Measurements from ENCODE around the gene TMEM150C. TPM values are rescaled to one million over a fixed set of nuclear protein-coding genes. Genes with fewer than 3 reads are reported as not detected.
A peak's percentile ranks its signal among the peaks of the same experiment; 100 is the strongest.

The TMEM150C gene
- total RNA-seq, 2 experiments from 2014 or later = not detected

GRCh38 chr4:82587826-82588540 lies 26.2 kb upstream of the TMEM150C start:
- Mint-ChIP-seq H3K4me1 (no peaks in the 10 kb centered on the region), H3K36me3 (no peaks in the 10 kb centered on the region), H3K4me3 (no peak overlapping the region), H3K27ac (no peak overlapping the region), H3K9me3 (no peaks in the 10 kb centered on the region), H3K27me3 (peaks cover 18% of the 10 kb centered on the region)
- POLR2A ChIA-PET = no interaction called here
- DNase-seq (no peak), ATAC-seq (ENCODE audit: low read depth) (no peak)

DNA sequence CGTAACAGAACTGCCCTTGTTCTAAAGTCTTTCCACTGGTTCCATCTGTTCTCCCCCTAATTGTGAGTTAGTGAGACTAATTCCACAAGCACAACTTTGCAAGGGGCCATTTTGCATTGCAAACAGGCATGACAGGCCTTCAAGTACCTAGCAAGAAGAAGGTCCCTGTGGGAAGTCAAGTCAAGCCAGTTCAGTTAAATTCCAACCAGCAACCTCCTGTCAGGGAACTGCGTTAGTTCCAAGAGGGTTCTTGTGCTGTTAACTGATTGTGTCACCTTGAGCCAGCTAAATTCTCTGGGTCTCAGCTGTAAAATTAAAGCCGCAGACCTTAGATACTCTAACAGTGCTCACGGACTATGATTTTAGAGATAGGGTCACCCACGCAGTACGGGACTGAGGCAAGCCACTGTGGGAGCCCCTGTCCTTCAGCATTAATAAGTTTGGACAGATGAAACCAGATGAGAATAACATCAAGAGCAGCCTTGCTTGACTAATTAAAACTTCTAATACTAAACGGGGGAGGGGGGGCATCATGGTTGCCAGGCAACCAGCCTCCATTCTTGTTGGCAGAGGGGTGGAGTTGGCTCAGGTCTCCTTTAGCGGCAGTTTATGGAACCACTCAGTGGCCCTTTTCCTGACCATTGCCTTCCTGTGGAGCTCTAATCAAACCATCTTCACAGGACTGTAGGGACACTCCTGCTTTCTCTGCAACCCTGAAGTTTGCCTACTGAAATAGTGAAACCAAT lies 24.1 kb upstream of the TMEM150C start:
- no peaks in the 10 kb centered on the region for H3K4me1 Mint-ChIP-seq
- H3K4me3 Mint-ChIP-seq = no peak overlapping the region
- POLR2A ChIA-PET = no interaction called here
- H3K27ac Mint-ChIP-seq = no peak overlapping the region
- H3K27me3 Mint-ChIP-seq = peaks cover 13% of the 10 kb centered on the region
- no peaks in the 10 kb centered on the region for H3K36me3 Mint-ChIP-seq
- DNase-seq (no peak), ATAC-seq (ENCODE audit: low read depth) (no peak)
- no peaks in the 10 kb centered on the region for H3K9me3 Mint-ChIP-seq

GRCh38 chr4:82584931-82585330 lies 23.1 kb upstream of the TMEM150C start:
- H3K9me3 Mint-ChIP-seq = no peaks in the 10 kb centered on the region
- POLR2A ChIA-PET = no interaction called here
- H3K4me1 Mint-ChIP-seq = no peaks in the 10 kb centered on the region
- peaks cover 11% of the 10 kb centered on the region for H3K27me3 Mint-ChIP-seq
- ATAC-seq (ENCODE audit: low read depth) (no peak), DNase-seq (no peak)
- no peaks in the 10 kb centered on the region for H3K36me3 Mint-ChIP-seq
- H3K27ac Mint-ChIP-seq = no peak overlapping the region
- no peak overlapping the region for H3K4me3 Mint-ChIP-seq

DNA sequence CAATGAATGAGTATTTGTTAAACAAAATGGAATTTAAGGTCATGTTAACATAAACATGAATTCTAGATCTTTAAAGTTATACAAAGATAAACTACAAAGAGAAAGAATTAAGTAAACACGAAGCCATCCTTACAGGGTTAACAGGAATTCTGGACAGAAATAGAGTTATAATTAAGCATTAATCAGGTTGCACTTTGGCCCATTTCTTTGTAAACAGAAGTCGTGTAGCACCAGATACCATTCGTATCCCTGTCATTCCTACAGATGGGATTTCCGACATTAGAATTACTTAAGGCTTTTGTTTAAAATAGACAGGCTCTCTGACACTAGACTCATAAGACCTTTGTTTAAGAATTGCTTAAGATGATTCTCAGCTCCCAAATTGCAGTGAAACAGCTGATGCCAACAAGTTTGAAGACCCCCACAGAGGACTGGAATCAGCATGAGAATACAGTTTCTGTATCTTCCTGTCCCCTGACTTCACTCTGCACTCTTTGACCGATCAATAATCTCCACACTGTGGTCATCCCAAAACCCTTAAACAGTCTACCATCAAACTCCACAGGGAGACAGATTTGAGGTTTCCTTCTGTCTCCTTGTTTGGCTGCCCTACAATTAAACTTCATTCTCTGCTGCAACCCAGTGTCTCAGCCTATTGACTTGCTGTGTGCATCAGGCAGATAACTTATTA lies 22.3 kb upstream of the TMEM150C start:
- H3K36me3 Mint-ChIP-seq = no peaks in the 10 kb centered on the region
- POLR2A ChIA-PET = no interaction called here
- DNase-seq (no peak), ATAC-seq (ENCODE audit: low read depth) (no peak)
- no peak overlapping the region for H3K4me3 Mint-ChIP-seq
- no peaks in the 10 kb centered on the region for H3K9me3 Mint-ChIP-seq
- no peak overlapping the region for H3K27ac Mint-ChIP-seq
- peaks cover 11% of the 10 kb centered on the region for H3K27me3 Mint-ChIP-seq
- H3K4me1 Mint-ChIP-seq = no peaks in the 10 kb centered on the region

- Mint-ChIP-seq H3K9me3 (no peaks in the 10 kb centered on the region), H3K4me3 (no peak overlapping the region), H3K27me3 (peaks cover 5% of the 10 kb centered on the region), H3K4me1 (no peaks in the 10 kb centered on the region), H3K36me3 (no peaks in the 10 kb centered on the region), H3K27ac (no peak overlapping the region)
- ATAC-seq (ENCODE audit: low read depth) (no peak), DNase-seq (no peak)
- POLR2A ChIA-PET = no interaction called here
These were observed 18.1 kb upstream of the TMEM150C start for GRCh38 chr4:82579932-82580331.

GRCh38 chr4:82578935-82579334 lies 17.1 kb upstream of the TMEM150C start:
- H3K9me3 Mint-ChIP-seq = no peaks in the 10 kb centered on the region
- no peak for ATAC-seq (ENCODE audit: low read depth)
- no peak for DNase-seq
- H3K4me1 Mint-ChIP-seq = no peaks in the 10 kb centered on the region
- POLR2A ChIA-PET = no interaction called here
- H3K27me3 Mint-ChIP-seq = peaks cover 5% of the 10 kb centered on the region
- no peak overlapping the region for H3K27ac Mint-ChIP-seq
- H3K4me3 Mint-ChIP-seq = no peak overlapping the region
- no peaks in the 10 kb centered on the region for H3K36me3 Mint-ChIP-seq

DNA sequence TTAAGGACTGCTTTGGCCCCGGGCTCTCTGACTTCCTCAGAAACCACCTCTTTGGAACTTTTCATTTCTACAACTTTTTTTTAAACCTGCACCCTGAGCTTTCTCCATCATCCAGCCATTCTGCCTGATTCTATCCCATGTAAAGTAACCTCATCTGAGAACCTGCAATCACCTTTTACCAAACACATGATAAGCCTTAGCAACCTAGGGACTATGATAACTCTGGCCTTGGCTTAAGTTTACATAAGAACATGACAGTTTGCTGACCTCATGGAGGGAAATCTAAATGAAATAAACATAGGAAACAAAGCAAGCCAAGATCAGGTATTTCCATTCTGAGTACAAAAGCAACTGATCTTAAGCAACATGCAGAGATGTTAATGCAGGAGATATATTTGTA lies 15.7 kb upstream of the TMEM150C start:
- DNase-seq (no peak), ATAC-seq (ENCODE audit: low read depth) (no peak)
- no peak overlapping the region for H3K27ac Mint-ChIP-seq
- H3K9me3 Mint-ChIP-seq = no peaks in the 10 kb centered on the region
- POLR2A ChIA-PET = no interaction called here
- H3K27me3 Mint-ChIP-seq = no peaks in the 10 kb centered on the region
- H3K4me3 Mint-ChIP-seq = no peak overlapping the region
- no peaks in the 10 kb centered on the region for H3K36me3 Mint-ChIP-seq
- H3K4me1 Mint-ChIP-seq = no peaks in the 10 kb centered on the region

GRCh38 chr4:82569727-82570126 lies 7.9 kb upstream of the TMEM150C start:
- Mint-ChIP-seq H3K4me1 (no peaks in the 10 kb centered on the region), H3K27ac (no peak overlapping the region), H3K36me3 (no peaks in the 10 kb centered on the region), H3K9me3 (no peaks in the 10 kb centered on the region), H3K27me3 (peaks cover 10% of the 10 kb centered on the region), H3K4me3 (no peak overlapping the region)
- POLR2A ChIA-PET = no interaction called here
- DNase-seq (no peak), ATAC-seq (ENCODE audit: low read depth) (no peak)

- Mint-ChIP-seq H3K9me3 (no peaks in the 10 kb centered on the region), H3K27me3 (peaks cover 11% of the 10 kb centered on the region), H3K4me3 (no peak overlapping the region), H3K4me1 (no peaks in the 10 kb centered on the region), H3K36me3 (no peaks in the 10 kb centered on the region), H3K27ac (no peak overlapping the region)
- no peak for ATAC-seq (ENCODE audit: low read depth)
- no peak for DNase-seq
- POLR2A ChIA-PET = no interaction called here
These were observed 7.3 kb upstream of the TMEM150C start for GRCh38 chr4:82569076-82569475.

- H3K4me1 Mint-ChIP-seq = peaks cover under 1% of the 10 kb centered on the region
- POLR2A ChIA-PET = no interaction called here
- H3K9me3 Mint-ChIP-seq = no peaks in the 10 kb centered on the region
- H3K4me3 Mint-ChIP-seq = no peak overlapping the region
- no peak for DNase-seq
- no peaks in the 10 kb centered on the region for H3K36me3 Mint-ChIP-seq
- no peak overlapping the region for H3K27ac Mint-ChIP-seq
- no peak for ATAC-seq (ENCODE audit: low read depth)
- H3K27me3 Mint-ChIP-seq = peaks cover 26% of the 10 kb centered on the region
These were observed 5.7 kb upstream of the TMEM150C start for GRCh38 chr4:82567444-82567843.

DNA sequence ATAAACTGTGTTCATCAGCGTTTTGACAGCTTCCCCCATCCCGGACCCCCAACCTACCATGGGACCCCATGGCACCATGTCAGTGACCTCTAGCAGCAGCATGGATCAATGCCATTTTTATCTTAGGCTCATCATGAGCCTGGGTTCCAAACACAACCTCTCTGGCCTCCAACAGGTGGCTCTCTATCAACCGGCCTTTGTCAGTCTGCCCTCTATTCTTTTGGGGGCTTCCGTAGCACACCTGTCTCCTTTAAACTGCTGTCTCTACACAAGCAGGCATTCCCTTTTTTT lies 721 bp upstream of the TMEM150C start:
- Mint-ChIP-seq H3K27ac (no peak overlapping the region), H3K9me3 (no peaks in the 10 kb centered on the region), H3K4me3 (peak overlapping the region; percentile 74), H3K4me1 (peaks cover 10% of the 10 kb centered on the region), H3K36me3 (no peaks in the 10 kb centered on the region), H3K27me3 (peaks cover 58% of the 10 kb centered on the region)
- no peak for ATAC-seq (ENCODE audit: low read depth)
- DNase-seq = no peak
- POLR2A ChIA-PET = no interaction called here

GRCh38 chr4:82560853-82561785 lies 669 bp downstream of the TMEM150C start:
- ATAC-seq (ENCODE audit: low read depth) (no peak), DNase-seq (no peak)
- Mint-ChIP-seq H3K27me3 (peaks cover 68% of the 10 kb centered on the region), H3K4me1 (peaks cover 10% of the 10 kb centered on the region), H3K36me3 (no peaks in the 10 kb centered on the region), H3K4me3 (peak overlapping the region; percentile 65), H3K27ac (no peak overlapping the region), H3K9me3 (no peaks in the 10 kb centered on the region)
- POLR2A ChIA-PET = no interaction called here

GRCh38 chr4:82559735-82560120 lies 2.1 kb downstream of the TMEM150C start:
- ATAC-seq (ENCODE audit: low read depth) (no peak), DNase-seq (no peak)
- POLR2A ChIA-PET = no interaction called here
- H3K27me3 Mint-ChIP-seq = peaks cover 69% of the 10 kb centered on the region
- H3K4me1 Mint-ChIP-seq = peaks cover 10% of the 10 kb centered on the region
- H3K9me3 Mint-ChIP-seq = no peaks in the 10 kb centered on the region
- H3K4me3 Mint-ChIP-seq = no peak overlapping the region
- H3K27ac Mint-ChIP-seq = no peak overlapping the region
- no peaks in the 10 kb centered on the region for H3K36me3 Mint-ChIP-seq

Measured in activated naive CD8-positive, alpha-beta T cell treated with anti-CD3 and anti-CD28 coated beads, Interleukin-2, amount 10 ng/mL, durations not matched to agents 7 days and 5 days (primary cell).